ENCODE results near the gene POLA2. TPM values are rescaled to one million over a fixed set of nuclear protein-coding genes. Genes with fewer than 3 reads are reported as not detected.

The POLA2 gene
- total RNA-seq, 1 experiment from 2014 or later = 39.0 TPM

DNA sequence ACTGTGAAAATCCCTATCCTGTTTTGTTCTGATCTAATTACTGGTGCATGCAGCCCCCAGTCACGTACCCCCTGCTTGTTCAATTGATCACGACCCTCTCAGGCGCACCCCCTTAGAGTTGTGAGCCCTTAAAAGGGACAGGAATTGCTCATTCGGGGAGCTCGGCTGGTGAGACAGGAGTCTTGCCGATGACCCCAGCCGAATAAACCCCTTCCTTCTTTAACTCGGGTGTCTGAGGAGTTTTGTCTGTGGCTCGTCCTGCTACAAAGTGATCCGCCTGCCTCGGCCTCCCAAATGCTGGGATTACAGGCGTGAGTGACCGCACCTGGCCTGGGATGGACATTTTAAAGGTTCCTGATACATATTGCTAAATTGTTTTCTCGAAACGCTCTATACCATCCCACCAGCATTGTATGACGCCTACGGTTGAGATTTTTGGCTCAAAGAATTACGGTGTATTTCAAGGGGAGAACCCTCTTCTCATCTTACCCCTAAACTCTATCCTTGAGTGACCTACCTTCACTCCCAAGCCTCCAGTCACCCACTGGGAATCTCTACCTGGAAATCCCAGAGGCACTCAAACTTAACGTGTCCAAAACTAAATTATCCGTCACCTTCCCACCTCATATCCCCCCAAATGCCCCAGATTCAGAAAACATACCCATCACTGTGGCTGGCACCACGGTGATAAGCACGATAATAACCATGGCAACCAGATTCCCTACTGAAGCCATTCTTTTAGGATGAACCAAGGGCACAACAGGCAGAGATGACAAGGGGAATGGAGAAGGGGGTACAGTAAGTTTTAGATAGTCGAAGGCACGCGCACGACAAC is 789 bp upstream of the POLA2 start:
- peak overlapping the region; percentile 99 for H3K27ac ChIP-seq (ENCODE audit: low read length)
- intact Hi-C loops (cut with micrococcal nuclease; ENCODE audit: unreplicated experiment) (no loop called here), in situ Hi-C loops (cut with HindIII; ENCODE audit: low pct_unique_long_range_greater_than_20kb, low sequenced_read_pairs) (no loop called here)
- TF ChIP-seq TCF7L2 (IDR thresholded peaks at IDR 0.05; ENCODE audit: low read depth, low read length) (no peak), POLR2AphosphoS5 (IDR thresholded peaks at IDR 0.05; ENCODE audit: low read depth, low read length) (no peak), SIN3A (IDR thresholded peaks at IDR 0.05; ENCODE audit: borderline replicate concordance, insufficient read depth, low read depth, low read length) (no peak)
- TF ChIP-seq, protein P1, sequence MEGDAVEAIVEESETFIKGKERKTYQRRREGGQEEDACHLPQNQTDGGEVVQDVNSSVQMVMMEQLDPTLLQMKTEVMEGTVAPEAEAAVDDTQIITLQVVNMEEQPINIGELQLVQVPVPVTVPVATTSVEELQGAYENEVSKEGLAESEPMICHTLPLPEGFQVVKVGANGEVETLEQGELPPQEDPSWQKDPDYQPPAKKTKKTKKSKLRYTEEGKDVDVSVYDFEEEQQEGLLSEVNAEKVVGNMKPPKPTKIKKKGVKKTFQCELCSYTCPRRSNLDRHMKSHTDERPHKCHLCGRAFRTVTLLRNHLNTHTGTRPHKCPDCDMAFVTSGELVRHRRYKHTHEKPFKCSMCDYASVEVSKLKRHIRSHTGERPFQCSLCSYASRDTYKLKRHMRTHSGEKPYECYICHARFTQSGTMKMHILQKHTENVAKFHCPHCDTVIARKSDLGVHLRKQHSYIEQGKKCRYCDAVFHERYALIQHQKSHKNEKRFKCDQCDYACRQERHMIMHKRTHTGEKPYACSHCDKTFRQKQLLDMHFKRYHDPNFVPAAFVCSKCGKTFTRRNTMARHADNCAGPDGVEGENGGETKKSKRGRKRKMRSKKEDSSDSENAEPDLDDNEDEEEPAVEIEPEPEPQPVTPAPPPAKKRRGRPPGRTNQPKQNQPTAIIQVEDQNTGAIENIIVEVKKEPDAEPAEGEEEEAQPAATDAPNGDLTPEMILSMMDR (IDR thresholded peaks at IDR 0.05) = no peak
- TF ChIP-seq, protein P2, sequence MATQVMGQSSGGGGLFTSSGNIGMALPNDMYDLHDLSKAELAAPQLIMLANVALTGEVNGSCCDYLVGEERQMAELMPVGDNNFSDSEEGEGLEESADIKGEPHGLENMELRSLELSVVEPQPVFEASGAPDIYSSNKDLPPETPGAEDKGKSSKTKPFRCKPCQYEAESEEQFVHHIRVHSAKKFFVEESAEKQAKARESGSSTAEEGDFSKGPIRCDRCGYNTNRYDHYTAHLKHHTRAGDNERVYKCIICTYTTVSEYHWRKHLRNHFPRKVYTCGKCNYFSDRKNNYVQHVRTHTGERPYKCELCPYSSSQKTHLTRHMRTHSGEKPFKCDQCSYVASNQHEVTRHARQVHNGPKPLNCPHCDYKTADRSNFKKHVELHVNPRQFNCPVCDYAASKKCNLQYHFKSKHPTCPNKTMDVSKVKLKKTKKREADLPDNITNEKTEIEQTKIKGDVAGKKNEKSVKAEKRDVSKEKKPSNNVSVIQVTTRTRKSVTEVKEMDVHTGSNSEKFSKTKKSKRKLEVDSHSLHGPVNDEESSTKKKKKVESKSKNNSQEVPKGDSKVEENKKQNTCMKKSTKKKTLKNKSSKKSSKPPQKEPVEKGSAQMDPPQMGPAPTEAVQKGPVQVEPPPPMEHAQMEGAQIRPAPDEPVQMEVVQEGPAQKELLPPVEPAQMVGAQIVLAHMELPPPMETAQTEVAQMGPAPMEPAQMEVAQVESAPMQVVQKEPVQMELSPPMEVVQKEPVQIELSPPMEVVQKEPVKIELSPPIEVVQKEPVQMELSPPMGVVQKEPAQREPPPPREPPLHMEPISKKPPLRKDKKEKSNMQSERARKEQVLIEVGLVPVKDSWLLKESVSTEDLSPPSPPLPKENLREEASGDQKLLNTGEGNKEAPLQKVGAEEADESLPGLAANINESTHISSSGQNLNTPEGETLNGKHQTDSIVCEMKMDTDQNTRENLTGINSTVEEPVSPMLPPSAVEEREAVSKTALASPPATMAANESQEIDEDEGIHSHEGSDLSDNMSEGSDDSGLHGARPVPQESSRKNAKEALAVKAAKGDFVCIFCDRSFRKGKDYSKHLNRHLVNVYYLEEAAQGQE (IDR thresholded peaks at IDR 0.05; ENCODE audit: insufficient read depth in 1 of 2, low read depth in 2 of 2, low read length in 1 of 2) = no peak
- H3K4me3 ChIP-seq (ENCODE audit: low read depth in 2 of 2, low read length in 2 of 2) = peak overlapping the region; percentile 80 to 93
- ChIA-PET POLR2A (interaction anchor here (0.6 kb wide), 1 partner anchor 343 kb away, joined by 5 read pairs; no protein-coding TSS in a partner anchor), CTCF (interaction anchor here (1.9 kb wide), 1 partner anchor 10 kb away, joined by 7 read pairs; no protein-coding TSS in a partner anchor)
- DNase-seq (ENCODE audit: low read depth, low spot score) (no peak), ATAC-seq (peak; percentile 65)
- H3K4me1 ChIP-seq (ENCODE audit: control insufficient read depth, insufficient read depth, low read length) = peaks cover 21% of the 10 kb centered on the region
- H3K9me3 ChIP-seq (ENCODE audit: control insufficient read depth, insufficient read depth, low read depth, low read length) = no peaks in the 10 kb centered on the region
- no peaks in the 10 kb centered on the region for H3K36me3 ChIP-seq (ENCODE audit: control insufficient read depth, insufficient read depth, low read length)
- TSS peak; percentile 87 for BruUV-seq (replicated peaks)
- no peaks in the 10 kb centered on the region for H3K27me3 ChIP-seq (ENCODE audit: control insufficient read depth, insufficient read depth, low read length)

DNA sequence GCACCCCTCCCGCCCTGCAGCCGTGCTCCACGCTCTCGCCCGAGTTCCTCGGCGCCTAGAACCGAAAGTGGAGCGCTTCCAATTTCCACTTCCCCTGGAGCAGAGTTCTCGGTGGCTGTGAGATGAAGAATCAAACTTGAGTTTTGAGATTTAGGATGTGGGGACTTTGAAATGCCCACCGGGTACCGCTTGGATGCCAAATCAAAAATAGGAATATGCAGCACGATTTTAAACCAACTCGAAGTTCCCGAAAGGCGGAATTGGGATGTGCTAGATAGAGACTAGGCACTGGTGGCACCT is 569 bp downstream of the POLA2 start:
- peaks cover 21% of the 10 kb centered on the region for H3K4me1 ChIP-seq (ENCODE audit: control insufficient read depth, insufficient read depth, low read length)
- DNase-seq (ENCODE audit: low read depth, low spot score) (no peak), ATAC-seq (no peak)
- H3K27me3 ChIP-seq (ENCODE audit: control insufficient read depth, insufficient read depth, low read length) = no peaks in the 10 kb centered on the region
- peak overlapping the region; percentile 80 to 93 for H3K4me3 ChIP-seq (ENCODE audit: low read depth in 2 of 2, low read length in 2 of 2)
- in situ Hi-C loops (cut with HindIII; ENCODE audit: low pct_unique_long_range_greater_than_20kb, low sequenced_read_pairs) (no loop called here), intact Hi-C loops (cut with micrococcal nuclease; ENCODE audit: unreplicated experiment) (no loop called here)
- no TSS peak for BruUV-seq (replicated peaks)
- H3K36me3 ChIP-seq (ENCODE audit: control insufficient read depth, insufficient read depth, low read length) = no peaks in the 10 kb centered on the region
- POLR2A ChIA-PET = interaction anchor here (0.6 to 1.2 kb wide), 2 partner anchors 12 to 14 kb away, joined by 4 to 7 read pairs; no protein-coding TSS in a partner anchor
- CTCF ChIA-PET = interaction anchor here (0.5 to 1.9 kb wide), 6 partner anchors 12 to 247 kb away, joined by 3 to 11 read pairs (median 4); no protein-coding TSS in a partner anchor
- peak overlapping the region; percentile 99 for H3K27ac ChIP-seq (ENCODE audit: low read length)
- TF ChIP-seq POLR2AphosphoS5 (IDR thresholded peaks at IDR 0.05; ENCODE audit: low read depth, low read length) (no peak), TCF7L2 (IDR thresholded peaks at IDR 0.05; ENCODE audit: low read depth, low read length) (no peak), SIN3A (IDR thresholded peaks at IDR 0.05; ENCODE audit: borderline replicate concordance, insufficient read depth, low read depth, low read length) (no peak)
- TF ChIP-seq, protein P1 (IDR thresholded peaks at IDR 0.05) = no peak
- TF ChIP-seq, protein P2 (IDR thresholded peaks at IDR 0.05; ENCODE audit: insufficient read depth in 1 of 2, low read depth in 2 of 2, low read length in 1 of 2) = no peak
- no peaks in the 10 kb centered on the region for H3K9me3 ChIP-seq (ENCODE audit: control insufficient read depth, insufficient read depth, low read depth, low read length)

All from Panc1 (cell line).